Spleen (tissue), 7 donors: ENCODE measurements around the gene DACH1.

Source experiments
- CTCF ChIP-seq, 11 experiments: fragments of 200-600 bp in 7 of 11; fragments of 450-650 bp in 4 of 11; sonication (generic) in 4 of 11; IDR thresholded peaks in 8 of 11; conservative IDR thresholded peaks in 3 of 11; 1 replicate in 7 of 11; 2 replicates in 4 of 11; pipeline versions ENCODE4 v1.4.0 to v1.8.0; 2016 to 2021; ENCODE audit warnings: antibody characterized with exemption in 11 of 11, inconsistent platforms in 4 of 11, mild to moderate bottlenecking in 1 of 11
- POLR2A ChIP-seq, 3 donors: fragments of 450-650 bp; IDR thresholded peaks; one replicate each; pipeline ENCODE4 v1.5.1; 2017; ENCODE audit warnings: antibody characterized with exemption in 3 of 3, mild to moderate bottlenecking in 1 of 3
- donor health status: DM: no; HTN: no; CAD: no; lungs with moderate emphysema.
- donor health status: DM: no; HTN: no; CAD: no.
- donor health status: DM: no; HTN: no; CAD: no.

- TF ChIP-seq POLR2A (IDR thresholded peaks at IDR 0.05) = no peak
- no peak for TF ChIP-seq CTCF (IDR thresholded peaks at IDR 0.05 in 8 of 11, conservative IDR thresholded peaks at IDR 0.05 in 3 of 11)
These were observed 454.8 kb downstream of the DACH1 start for GRCh38 chr13:71412231-71412630.
